ENCODE measurements around the gene STS.

DNA sequence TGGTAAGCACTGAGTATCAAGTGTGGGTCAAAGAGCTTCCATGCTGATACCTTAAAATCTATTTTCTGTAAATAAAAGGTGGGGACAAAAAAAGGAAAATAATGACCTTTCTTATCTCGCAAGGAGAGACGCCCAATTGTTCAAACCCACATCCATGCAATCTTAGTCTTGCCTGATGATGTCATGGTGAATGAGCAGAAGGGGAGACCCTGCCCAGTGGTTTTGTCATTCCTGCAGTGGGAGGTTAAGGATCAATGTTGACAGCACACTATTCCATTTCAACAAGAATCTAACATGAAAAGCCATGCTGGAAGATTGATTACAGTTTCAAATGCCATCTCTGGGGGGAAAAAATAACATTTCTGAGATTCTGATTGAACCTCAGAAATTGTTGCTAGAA lies 41.2 kb downstream of the STS start:
- TF ChIP-seq, protein P1, sequence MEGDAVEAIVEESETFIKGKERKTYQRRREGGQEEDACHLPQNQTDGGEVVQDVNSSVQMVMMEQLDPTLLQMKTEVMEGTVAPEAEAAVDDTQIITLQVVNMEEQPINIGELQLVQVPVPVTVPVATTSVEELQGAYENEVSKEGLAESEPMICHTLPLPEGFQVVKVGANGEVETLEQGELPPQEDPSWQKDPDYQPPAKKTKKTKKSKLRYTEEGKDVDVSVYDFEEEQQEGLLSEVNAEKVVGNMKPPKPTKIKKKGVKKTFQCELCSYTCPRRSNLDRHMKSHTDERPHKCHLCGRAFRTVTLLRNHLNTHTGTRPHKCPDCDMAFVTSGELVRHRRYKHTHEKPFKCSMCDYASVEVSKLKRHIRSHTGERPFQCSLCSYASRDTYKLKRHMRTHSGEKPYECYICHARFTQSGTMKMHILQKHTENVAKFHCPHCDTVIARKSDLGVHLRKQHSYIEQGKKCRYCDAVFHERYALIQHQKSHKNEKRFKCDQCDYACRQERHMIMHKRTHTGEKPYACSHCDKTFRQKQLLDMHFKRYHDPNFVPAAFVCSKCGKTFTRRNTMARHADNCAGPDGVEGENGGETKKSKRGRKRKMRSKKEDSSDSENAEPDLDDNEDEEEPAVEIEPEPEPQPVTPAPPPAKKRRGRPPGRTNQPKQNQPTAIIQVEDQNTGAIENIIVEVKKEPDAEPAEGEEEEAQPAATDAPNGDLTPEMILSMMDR (IDR thresholded peaks at IDR 0.05): no peak
- TF ChIP-seq POLR2A (IDR thresholded peaks at IDR 0.05): no peak

Measured in body of pancreas (tissue), 4 donors.